ENCODE measurements around the gene CPA5.
"Not testable (repeated sequence)": the region's sequence is repeated elsewhere in the genome, so short reads cannot be mapped to it uniquely, and the experiment has no call there.

CPA5 gene

DNA sequence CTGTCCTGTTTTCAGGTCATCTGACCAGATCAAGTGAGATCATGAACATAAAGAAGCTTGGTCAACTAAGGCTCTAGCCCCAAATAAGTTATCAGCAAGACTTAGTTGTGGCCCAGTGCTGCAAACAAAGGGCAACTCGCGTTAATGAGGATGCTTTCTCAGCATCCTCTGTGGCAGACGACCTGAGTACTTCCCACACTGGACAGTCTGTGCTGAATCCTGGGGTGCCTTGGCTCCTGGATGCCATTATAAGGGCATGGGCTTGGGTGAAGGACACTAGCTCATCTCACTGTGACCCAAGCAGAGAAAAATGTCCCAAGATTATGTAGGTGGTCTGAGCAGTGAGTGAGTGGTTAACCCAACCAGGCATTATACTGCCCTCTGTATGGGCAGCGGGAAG is 13.9 kb downstream of the CPA5 start:
- DNase-seq (ENCODE audit: low read depth in 2 of 2) = no peak

GRCh38 chr7:130359276-130359857 is 14.8 kb downstream of the CPA5 start:
- no peak for DNase-seq (ENCODE audit: low read depth in 2 of 2)

- DNase-seq (ENCODE audit: low read depth in 2 of 2) = no peak
These were observed 15.9 kb downstream of the CPA5 start for GRCh38 chr7:130360518-130360917.

DNA sequence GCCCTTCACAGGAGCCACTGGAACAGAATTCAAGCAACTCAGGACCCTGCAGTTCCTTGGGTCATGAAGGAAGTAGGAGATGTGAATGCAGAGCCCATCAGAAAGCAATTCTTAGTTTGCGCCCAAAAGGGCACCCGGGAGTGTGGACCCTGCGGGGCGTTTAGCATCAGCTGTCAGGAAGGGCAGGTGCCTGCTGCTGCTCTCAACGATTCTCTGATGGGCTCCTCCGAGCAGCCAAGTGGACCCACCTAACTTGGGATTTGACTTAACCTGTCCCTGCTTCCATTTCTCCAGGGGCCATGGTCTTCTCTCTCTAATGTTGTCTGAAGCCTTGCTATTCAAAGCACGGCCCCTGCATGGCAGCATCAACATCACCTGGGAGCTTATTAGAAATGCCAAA is 17.1 kb downstream of the CPA5 start:
- DNase-seq (ENCODE audit: low read depth in 2 of 2) = no peak

DNA sequence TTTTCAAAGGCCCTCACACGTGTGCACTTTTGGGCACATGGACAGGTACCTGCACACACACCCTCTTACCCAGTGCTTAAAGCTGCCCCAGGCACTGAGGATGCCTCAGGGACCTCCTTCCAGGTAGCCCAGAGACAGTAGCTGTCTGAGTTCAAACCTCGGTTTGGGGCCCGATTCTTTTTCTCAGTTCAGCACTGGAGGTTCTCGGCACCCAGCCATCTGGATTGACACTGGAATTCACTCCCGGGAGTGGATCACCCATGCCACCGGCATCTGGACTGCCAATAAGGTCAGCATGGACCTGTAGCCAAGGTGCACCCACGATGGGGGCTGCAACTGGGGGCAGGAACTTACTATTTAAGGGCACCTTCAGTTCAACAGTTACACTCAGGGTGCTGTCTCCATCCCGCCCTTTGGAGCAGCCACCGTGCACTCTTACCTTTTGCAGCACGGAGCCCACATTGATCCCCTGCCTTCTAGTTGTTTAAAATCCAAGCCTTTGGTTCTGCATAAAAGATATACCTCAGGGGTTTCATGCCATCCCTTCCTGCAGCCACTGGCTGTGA is 17.7 kb downstream of the CPA5 start:
- DNase-seq (ENCODE audit: low read depth in 2 of 2) = no peak

DNA sequence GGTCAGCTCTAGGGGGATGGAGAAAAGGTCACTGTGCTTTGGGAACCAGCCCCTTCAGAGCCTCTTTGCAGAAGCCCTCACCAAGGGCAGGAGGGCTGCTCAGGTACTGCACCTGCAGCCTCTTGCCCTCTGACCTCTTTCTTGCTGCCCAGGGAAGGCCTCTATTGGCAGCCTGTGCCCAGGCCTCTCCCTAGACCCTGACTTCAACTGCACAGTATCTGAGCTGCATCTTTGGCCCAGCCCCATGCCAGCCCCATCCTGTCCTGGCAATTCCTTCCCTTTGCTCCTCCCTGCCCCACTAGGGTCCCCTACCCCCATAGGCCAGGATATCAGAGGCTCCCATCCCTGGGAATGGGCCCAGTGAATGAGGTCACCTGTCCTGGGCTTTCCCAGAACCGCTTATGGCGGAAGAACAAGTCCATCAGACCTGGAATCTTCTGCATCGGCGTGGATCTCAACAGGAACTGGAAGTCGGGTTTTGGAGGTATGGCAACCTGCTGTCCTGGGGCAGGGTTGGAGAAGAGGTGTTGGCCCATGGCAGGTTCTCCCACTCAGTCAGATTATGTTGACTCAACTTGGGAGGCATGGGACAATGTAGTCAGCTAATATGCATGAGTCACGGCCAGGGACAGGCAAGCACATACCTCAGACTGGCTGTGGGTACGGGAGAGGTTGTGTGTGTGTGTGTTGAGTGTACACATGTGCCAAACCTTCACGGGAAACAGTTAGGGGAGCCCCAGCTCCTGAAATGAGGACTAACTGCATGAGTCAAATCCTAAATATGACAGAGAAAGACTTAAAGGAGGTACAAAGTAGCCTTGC is 18.6 kb downstream of the CPA5 start:
- no peak for DNase-seq (ENCODE audit: low read depth in 2 of 2)

DNA sequence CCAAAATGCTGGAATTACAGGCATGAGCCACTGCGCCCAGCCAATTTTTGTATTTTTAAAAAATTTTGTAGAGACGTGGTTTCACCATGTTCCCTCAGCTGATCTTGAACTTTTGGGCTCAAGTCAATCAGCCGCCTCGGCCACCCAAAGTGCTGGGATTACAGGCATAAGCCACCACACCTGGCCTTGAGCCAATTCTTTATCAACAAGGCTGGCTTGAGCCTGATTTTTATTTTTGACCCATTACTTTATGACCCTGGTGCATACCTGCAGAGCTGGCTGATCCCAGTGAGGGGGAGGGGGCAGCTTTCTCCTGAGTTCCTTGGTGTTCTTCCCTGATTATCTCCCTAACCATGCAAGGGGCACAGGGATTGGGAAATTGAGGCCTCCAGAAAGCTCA is 19.8 kb downstream of the CPA5 start:
- no peak for DNase-seq (ENCODE audit: low read depth in 2 of 2)

DNA sequence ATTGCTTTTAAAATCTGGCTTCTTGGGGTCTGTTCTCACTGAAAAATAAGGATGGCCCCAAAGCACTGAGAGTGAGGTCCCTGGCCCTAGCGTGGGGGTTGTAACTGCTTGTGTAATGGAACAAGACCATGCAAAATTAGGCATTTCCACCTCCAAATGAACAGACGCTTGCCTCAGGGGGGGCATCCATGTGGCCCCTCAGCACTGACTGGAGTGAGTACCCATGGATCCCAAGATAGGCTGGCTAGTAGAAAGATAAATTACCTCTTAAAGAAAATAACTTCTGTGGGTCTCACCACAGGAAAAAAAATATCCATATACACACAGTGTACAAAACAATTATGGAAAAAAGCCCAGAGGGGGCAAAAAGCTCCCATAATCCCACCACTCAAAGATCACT is 20.5 kb downstream of the CPA5 start:
- no peak for DNase-seq (ENCODE audit: low read depth in 2 of 2)

- no peak for DNase-seq (ENCODE audit: low read depth in 2 of 2)
These were observed 21.2 kb downstream of the CPA5 start for GRCh38 chr7:130365511-130366441.

DNA sequence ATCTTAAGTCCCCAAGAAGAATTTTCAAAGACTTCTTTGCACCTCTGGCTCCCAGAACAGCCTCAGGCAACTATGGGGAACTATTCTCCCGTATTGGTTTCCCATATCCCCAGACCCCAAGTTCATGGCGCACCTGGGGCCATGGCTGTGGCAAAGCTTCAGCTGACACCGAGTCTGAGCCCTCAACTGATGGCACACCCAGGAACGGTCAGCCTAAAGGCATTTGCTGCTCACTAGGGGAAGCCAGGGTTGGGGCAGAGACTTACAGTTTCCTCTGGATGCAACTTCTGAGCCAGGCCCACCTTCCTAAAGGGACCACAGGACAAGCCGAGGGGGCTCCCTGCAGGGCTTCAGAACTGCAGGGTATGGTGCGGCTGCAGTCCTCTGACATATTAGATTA is 21.9 kb downstream of the CPA5 start:
- no peak for DNase-seq (ENCODE audit: low read depth in 2 of 2)

DNA sequence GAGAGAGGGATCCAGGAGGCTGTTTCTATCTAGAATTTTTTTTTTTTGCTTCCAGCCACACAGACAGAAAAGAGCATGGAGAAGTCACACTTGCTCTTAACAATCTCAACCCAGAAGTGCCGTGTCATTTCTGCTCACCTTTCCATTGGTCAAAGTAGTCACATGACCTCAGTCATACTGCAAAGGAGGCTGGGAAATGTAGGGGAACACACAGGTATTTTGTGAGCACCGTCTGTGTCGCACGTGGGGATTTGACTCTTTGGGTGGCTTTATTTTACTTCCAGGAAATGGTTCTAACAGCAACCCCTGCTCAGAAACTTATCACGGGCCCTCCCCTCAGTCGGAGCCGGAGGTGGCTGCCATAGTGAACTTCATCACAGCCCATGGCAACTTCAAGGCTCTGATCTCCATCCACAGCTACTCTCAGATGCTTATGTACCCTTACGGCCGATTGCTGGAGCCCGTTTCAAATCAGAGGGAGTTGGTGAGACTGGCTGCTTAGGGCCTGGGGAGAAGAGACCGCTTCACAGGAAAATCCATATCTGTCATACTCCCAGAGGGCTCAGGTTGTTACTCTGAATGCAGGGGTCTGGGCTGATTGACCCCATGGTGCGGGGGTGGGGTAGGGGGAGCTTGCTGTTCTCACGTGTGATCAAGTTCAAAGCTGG is 22.6 kb downstream of the CPA5 start:
- DNase-seq (ENCODE audit: low read depth in 2 of 2) = no peak

GRCh38 chr7:130367836-130368746 is 23.5 kb downstream of the CPA5 start:
- no peak for DNase-seq (ENCODE audit: low read depth in 2 of 2)

- no peak for DNase-seq (ENCODE audit: low read depth in 2 of 2)
These were observed 24.6 kb downstream of the CPA5 start for GRCh38 chr7:130369110-130369711.

GRCh38 chr7:130369831-130370550 is 25.4 kb downstream of the CPA5 start:
- DNase-seq (ENCODE audit: low read depth in 2 of 2) = no peak

DNA sequence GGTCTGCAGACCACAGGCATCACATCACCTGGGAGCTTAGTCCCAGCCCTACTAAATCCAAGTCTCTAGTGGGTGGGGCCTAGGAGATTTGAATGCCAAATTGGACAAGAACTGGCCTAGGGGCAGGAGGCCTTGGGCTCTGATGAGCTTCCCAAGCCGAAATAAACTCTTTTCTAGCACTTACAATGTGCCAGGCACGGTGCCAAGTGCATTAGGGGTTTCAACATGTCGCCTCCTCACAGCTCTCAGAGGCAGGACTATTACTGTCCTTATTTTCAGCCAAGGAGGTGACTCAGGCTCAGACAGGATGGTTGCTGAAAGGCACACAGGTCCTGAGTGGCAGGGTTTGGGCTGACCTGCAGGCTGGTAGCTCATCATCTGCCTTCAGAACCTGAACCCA is 26.4 kb downstream of the CPA5 start:
- DNase-seq (ENCODE audit: low read depth in 2 of 2) = no peak

DNA sequence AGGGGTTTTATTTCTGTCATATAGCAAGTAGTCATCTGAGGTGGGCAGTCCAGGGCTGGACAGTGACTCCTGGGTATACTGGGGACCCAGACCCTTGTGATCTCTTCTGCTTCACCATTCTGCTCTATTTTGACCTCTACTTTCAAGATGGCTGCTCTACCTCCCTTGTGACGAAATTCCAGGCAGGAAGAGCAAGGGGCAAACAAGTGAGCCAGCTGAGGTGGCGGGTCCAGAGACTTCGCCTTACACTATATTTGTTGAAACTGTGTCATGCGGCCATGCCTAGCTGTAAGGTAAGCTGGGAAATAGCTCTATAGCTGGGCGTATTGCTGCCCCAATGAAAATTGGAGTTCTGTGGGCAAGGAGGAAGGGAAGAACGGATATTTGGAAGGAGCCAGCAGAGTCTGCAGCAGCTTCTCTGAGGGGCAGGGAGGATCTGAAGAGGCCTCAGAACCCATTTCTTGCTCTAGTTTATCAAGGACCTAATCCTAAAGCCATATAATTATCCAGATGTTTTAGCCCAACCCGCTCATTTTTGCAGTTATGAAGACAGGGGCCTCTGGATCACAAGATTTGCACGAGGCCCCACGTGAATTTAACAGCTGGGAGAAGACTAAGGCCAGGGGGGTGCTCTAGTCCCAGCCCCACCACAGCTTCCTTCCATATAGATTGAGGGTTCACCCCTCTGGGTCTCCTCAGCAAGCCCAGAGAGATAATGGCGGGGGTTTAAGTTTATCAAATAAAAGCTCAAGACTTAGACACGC is 28.0 kb downstream of the CPA5 start:
- no peak for DNase-seq (ENCODE audit: low read depth in 2 of 2)

GRCh38 chr7:130374507-130374906 is 29.9 kb downstream of the CPA5 start:
- no peak for DNase-seq (ENCODE audit: low read depth in 2 of 2)

- DNase-seq (ENCODE audit: low read depth in 2 of 2) = not testable (repeated sequence)
These were observed 31.8 kb downstream of the CPA5 start for GRCh38 chr7:130376461-130376860.

- DNase-seq (ENCODE audit: low read depth in 2 of 2) = no peak
These were observed 32.6 kb downstream of the CPA5 start for GRCh38 chr7:130377178-130377577.
